HG03045 (cell line): ENCODE data around the gene CALD1.

ENCODE experiments used
- ATAC-seq: cut with Tn5 transposase; IDR thresholded peaks from one replicate; pipeline ENCODE4 v1.9.1; 2021; ENCODE audit warnings: mild to moderate bottlenecking, moderate library complexity; ENCODE audit not compliant: unreplicated experiment

The CALD1 gene

DNA sequence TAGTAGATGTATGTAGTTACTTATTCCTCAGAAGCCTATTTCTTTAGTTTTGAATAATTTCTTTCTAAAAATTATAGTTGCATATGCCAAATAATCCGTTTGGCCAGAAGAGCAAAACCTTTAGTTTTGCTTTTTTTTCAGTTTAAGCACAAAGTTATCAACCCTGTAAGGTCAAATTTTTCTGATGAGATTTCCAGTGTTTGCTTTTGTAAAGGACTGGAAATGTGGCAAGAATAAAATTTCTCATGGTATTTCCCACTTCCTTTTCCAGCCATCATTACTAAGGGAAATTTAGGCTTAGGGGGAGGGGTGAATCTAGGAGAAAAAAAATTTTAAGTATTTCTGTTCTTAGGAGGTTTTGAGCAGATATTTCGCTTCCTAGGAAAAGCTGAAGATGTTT is 7.6 kb downstream of the CALD1 start:
- ATAC-seq, result no peak

DNA sequence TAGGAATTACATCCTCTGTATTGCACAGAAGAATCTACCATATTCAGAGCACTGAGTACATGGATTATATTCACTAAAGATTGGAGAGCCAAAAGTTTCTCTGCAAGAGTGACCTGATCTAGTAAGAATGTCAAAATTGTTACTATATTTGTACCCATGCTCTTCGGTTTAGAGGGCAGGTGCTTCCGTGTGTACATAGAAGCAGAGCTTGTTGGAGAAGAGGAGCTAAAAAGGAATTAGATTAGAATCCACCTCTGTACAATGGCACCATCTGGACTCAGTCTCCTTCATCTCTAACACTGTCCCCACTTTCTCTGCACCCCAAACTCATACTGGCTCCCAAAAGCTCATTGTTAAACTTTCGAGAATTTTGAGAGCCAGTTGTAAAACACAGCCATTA is 8.3 kb downstream of the CALD1 start:
- ATAC-seq, result no peak

- no peak for ATAC-seq
Measured at GRCh38 chr7:134788191-134788590, 8.8 kb downstream of the CALD1 start.

- ATAC-seq, result no peak
Measured at GRCh38 chr7:134789967-134790685, 10.7 kb downstream of the CALD1 start.

GRCh38 chr7:134792968-134793367 is 13.5 kb downstream of the CALD1 start:
- ATAC-seq, result no peak

DNA sequence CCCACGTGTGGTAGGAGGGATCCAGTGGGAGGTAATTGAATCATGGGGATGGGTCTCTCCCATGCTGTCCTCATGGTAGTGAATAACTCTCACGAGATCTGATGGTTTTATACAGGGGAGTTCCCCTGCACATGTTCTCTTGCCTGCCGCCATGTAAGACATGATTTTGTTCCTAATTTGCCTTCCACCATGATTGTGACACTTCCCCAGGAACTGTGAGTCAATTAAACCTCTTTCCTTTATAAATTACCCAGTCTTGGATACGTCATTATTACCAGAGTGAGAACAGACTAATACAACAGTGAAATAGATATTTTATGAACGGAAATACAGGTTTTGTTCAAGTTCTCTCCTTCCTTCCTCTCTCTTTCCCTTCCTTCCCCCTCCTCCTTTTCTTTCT is 15.8 kb downstream of the CALD1 start:
- no peak for ATAC-seq

- no peak for ATAC-seq
Measured at GRCh38 chr7:134798155-134798554, 18.7 kb downstream of the CALD1 start.

- no peak for ATAC-seq
Measured at GRCh38 chr7:134799377-134799776, 19.9 kb downstream of the CALD1 start.

DNA sequence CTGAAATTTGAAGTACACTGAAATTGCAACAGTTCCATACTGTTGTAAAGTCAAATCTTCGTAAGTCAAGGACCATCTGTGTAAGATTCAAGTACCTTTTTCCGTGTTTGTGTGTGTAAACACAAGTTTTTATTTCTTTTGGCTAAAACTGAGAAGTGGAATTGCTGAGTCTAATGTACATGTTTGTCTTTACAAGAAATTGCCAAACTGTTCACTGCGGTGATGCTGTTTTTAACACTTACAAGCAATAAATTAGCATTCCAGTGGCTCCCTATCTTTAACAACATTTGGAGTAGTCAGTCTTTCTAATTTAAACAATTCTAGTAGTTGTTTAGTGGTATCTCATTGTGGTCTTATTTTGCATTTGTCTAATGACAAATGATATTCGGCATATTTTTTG is 23.3 kb downstream of the CALD1 start:
- no peak for ATAC-seq

GRCh38 chr7:134804351-134804750 is 24.9 kb downstream of the CALD1 start:
- no peak for ATAC-seq

DNA sequence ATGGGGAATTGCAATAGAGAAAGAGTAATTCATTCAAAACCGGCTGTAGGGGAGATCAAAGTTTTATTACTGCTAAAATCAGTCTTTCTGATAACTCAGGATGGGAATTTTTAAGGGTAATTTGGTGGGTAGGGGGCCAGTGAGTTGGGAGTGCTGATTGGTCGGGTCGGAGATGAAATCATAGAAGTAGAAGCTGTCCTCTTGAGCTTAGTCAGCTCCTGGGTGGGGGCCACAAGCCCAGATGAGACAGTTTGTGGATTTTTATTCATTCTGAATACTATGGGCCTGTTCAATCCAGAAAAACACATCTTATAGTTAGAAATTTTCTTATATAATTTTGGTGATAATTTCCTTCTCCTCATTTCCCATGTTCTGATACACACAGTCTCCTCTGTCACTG is 25.4 kb downstream of the CALD1 start:
- ATAC-seq, result no peak

- ATAC-seq, result no peak
Measured at GRCh38 chr7:134806197-134806596, 26.8 kb downstream of the CALD1 start.

DNA sequence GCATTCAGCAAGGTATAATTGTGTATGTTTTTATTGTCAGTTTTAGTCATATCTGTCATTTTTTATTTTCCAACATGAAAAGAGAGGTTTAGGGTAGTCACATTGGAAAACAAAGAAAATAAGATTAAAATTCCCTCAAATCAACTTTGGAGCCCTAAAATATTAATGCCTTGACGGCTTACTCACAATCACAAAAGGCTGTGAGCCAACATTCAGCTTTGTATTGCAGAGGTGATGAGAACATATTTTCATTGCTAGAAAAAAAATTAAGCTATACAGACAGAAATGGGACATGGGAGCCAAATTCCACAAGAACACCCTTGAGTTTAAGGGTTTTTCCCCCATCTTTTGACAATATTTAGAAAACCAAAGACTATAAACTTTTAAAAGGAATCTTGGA is 30.2 kb downstream of the CALD1 start:
- no peak for ATAC-seq

GRCh38 chr7:134811765-134812164 is 32.3 kb downstream of the CALD1 start:
- ATAC-seq, result no peak

GRCh38 chr7:134813663-134814396 is 34.4 kb downstream of the CALD1 start:
- no peak for ATAC-seq

DNA sequence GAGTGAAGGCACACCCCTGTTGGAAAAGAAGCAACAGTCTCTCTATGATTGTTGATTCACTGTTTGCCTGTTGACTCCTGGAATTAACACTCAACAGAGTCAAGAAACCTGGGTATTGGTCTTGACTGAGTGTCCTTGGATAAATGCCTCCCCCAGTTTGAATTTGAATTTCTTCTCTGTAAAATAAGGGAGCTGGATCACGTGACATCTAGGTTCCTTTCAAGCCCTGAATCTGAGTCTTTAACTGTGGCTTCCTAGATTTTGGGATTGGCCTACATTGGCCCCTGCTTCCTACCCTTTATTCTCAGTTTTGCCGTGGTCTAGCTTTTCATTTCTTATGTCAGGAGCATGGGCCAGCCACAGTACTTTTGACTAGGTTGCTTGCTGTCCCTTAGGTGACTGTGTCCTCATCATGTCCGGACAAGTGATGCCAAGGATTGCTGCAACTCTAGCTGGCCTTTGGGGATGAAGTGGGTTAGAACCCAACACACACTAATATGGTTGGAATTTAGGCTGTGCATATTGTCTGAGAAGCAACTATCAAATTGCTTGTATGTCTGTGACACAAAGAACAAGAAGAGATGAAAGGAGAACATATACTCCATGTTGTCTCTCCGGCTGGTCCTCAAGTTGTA is 35.4 kb downstream of the CALD1 start:
- ATAC-seq, result no peak

GRCh38 chr7:134818613-134819345 is 39.3 kb downstream of the CALD1 start:
- no peak for ATAC-seq

- ATAC-seq, result no peak
Measured at GRCh38 chr7:134819401-134819800, 40.0 kb downstream of the CALD1 start.

DNA sequence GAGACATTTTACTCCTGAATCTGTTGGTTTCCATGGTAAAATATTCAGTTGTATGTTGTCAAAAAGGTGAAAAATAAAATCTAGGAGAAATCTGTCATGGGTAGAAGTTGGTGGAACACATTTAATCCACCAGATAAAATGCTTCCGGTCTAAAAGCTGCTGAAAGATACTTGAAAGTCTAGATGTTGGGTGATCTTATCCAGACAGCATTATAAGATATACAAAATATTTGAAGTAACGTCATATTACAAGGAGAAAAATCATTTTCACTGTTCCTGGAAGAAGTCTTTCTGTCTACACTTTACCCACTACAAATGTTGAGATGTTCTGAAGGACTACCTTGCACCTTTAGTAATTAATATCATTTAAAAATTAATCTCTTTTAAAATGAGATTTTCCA is 40.9 kb downstream of the CALD1 start:
- ATAC-seq, result no peak

- ATAC-seq, result no peak
Measured at GRCh38 chr7:134820778-134821177, 41.3 kb downstream of the CALD1 start.

GRCh38 chr7:134823400-134823799 is 44.0 kb downstream of the CALD1 start:
- no peak for ATAC-seq
